Measurements from ENCODE around the gene FANK1. TPM values are rescaled to one million over a fixed set of nuclear protein-coding genes. Genes with fewer than 3 reads are reported as not detected.
"Not testable (repeated sequence)": the region's sequence is repeated elsewhere in the genome, so short reads cannot be mapped to it uniquely, and the experiment has no call there.

FANK1 gene
- total RNA-seq, 2 experiments from 2014 or later = 0.25 TPM; not detected in 1

GRCh38 chr10:125911145-125911544 is 14.8 kb downstream of the FANK1 start:
- no peak overlapping the region for H3K4me3 ChIP-seq (ENCODE audit: low read length)
- no peak for ATAC-seq (ENCODE audit: poor library complexity)
- intact Hi-C loops (cut with DNase I, micrococcal nuclease) = no loop called here
- Mint-ChIP-seq H3K4me1 (ENCODE audit: low read depth) (no peaks in the 10 kb centered on the region), H3K9me3 (no peaks in the 10 kb centered on the region), H3K4me3 (no peak overlapping the region), H3K27me3 (peaks cover 13% of the 10 kb centered on the region), H3K36me3 (ENCODE audit: low read depth) (no peaks in the 10 kb centered on the region), H3K27ac (no peak overlapping the region)
- no peaks in the 10 kb centered on the region for H3K9me3 ChIP-seq (ENCODE audit: control insufficient read depth in 1 of 2, insufficient read depth in 1 of 2, low read length in 2 of 2)
- H3K27ac ChIP-seq (ENCODE audit: low read depth in 1 of 2, low read length in 2 of 2) = no peak overlapping the region
- TF ChIP-seq, protein P1, sequence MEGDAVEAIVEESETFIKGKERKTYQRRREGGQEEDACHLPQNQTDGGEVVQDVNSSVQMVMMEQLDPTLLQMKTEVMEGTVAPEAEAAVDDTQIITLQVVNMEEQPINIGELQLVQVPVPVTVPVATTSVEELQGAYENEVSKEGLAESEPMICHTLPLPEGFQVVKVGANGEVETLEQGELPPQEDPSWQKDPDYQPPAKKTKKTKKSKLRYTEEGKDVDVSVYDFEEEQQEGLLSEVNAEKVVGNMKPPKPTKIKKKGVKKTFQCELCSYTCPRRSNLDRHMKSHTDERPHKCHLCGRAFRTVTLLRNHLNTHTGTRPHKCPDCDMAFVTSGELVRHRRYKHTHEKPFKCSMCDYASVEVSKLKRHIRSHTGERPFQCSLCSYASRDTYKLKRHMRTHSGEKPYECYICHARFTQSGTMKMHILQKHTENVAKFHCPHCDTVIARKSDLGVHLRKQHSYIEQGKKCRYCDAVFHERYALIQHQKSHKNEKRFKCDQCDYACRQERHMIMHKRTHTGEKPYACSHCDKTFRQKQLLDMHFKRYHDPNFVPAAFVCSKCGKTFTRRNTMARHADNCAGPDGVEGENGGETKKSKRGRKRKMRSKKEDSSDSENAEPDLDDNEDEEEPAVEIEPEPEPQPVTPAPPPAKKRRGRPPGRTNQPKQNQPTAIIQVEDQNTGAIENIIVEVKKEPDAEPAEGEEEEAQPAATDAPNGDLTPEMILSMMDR (IDR thresholded peaks at IDR 0.05) = no peak
- H3K27me3 ChIP-seq (ENCODE audit: control insufficient read depth in 1 of 2, insufficient read depth in 2 of 2, low read length in 2 of 2) = no peaks in the 10 kb centered on the region
- H3K36me3 ChIP-seq (ENCODE audit: insufficient read depth, low read length) = no peaks in the 10 kb centered on the region
- DNase-seq = no peak
- ChIA-PET CTCF (no interaction called here), POLR2A (no interaction called here)
- no peaks in the 10 kb centered on the region for H3K4me1 ChIP-seq (ENCODE audit: insufficient read depth, low read length)

GRCh38 chr10:125911990-125912389 is 15.6 kb downstream of the FANK1 start:
- no peak overlapping the region for H3K27ac Mint-ChIP-seq
- H3K4me3 Mint-ChIP-seq = no peak overlapping the region
- ATAC-seq (ENCODE audit: poor library complexity) = no peak

GRCh38 chr10:125913277-125913676 is 16.9 kb downstream of the FANK1 start:
- H3K36me3 ChIP-seq (ENCODE audit: insufficient read depth, low read length); POLR2A ChIA-PET; H3K36me3 Mint-ChIP-seq (ENCODE audit: low read depth); H3K27ac ChIP-seq (ENCODE audit: low read depth in 1 of 2, low read length in 2 of 2); H3K4me1 ChIP-seq (ENCODE audit: insufficient read depth, low read length); CTCF ChIA-PET; H3K27me3 ChIP-seq (ENCODE audit: control insufficient read depth in 1 of 2, insufficient read depth in 2 of 2, low read length in 2 of 2); intact Hi-C loops (cut with DNase I, micrococcal nuclease); H3K9me3 ChIP-seq (ENCODE audit: control insufficient read depth in 1 of 2, insufficient read depth in 1 of 2, low read length in 2 of 2); H3K4me3 ChIP-seq (ENCODE audit: low read length); H3K4me1 Mint-ChIP-seq (ENCODE audit: low read depth); H3K4me3 Mint-ChIP-seq; H3K9me3 Mint-ChIP-seq; ATAC-seq (ENCODE audit: poor library complexity); DNase-seq; H3K27ac Mint-ChIP-seq: not testable (repeated sequence)
- H3K27me3 Mint-ChIP-seq = peaks cover 17% of the 10 kb centered on the region

More at GRCh38 chr10:125911990-125912389, 15.6 kb downstream of the FANK1 start:
- ChIA-PET CTCF (no interaction called here), POLR2A (no interaction called here)
- Mint-ChIP-seq H3K36me3 (ENCODE audit: low read depth) (no peaks in the 10 kb centered on the region), H3K27me3 (peaks cover 16% of the 10 kb centered on the region), H3K4me1 (ENCODE audit: low read depth) (no peaks in the 10 kb centered on the region), H3K9me3 (no peaks in the 10 kb centered on the region)
- Histone ChIP-seq H3K27me3 (ENCODE audit: control insufficient read depth in 1 of 2, insufficient read depth in 2 of 2, low read length in 2 of 2) (no peaks in the 10 kb centered on the region), H3K27ac (ENCODE audit: low read depth in 1 of 2, low read length in 2 of 2) (no peak overlapping the region), H3K36me3 (ENCODE audit: insufficient read depth, low read length) (no peaks in the 10 kb centered on the region), H3K4me3 (ENCODE audit: low read length) (no peak overlapping the region), H3K9me3 (ENCODE audit: control insufficient read depth in 1 of 2, insufficient read depth in 1 of 2, low read length in 2 of 2) (no peaks in the 10 kb centered on the region), H3K4me1 (ENCODE audit: insufficient read depth, low read length) (no peaks in the 10 kb centered on the region)
- DNase-seq = no peak
- TF ChIP-seq, protein P1 (IDR thresholded peaks at IDR 0.05) = no peak
- intact Hi-C loops (cut with DNase I, micrococcal nuclease) = no loop called here

GRCh38 chr10:125916977-125917376 is 20.6 kb downstream of the FANK1 start:
- DNase-seq (no peak), ATAC-seq (ENCODE audit: poor library complexity) (no peak)
- H3K27ac ChIP-seq (ENCODE audit: low read depth in 1 of 2, low read length in 2 of 2) = no peak overlapping the region
- Mint-ChIP-seq H3K9me3 (no peaks in the 10 kb centered on the region), H3K27me3 (peaks cover 13% of the 10 kb centered on the region), H3K4me3 (no peak overlapping the region), H3K36me3 (ENCODE audit: low read depth) (no peaks in the 10 kb centered on the region), H3K27ac (no peak overlapping the region), H3K4me1 (ENCODE audit: low read depth) (no peaks in the 10 kb centered on the region)
- H3K36me3 ChIP-seq (ENCODE audit: insufficient read depth, low read length) = no peaks in the 10 kb centered on the region
- no peak overlapping the region for H3K4me3 ChIP-seq (ENCODE audit: low read length)
- H3K27me3 ChIP-seq (ENCODE audit: control insufficient read depth in 1 of 2, insufficient read depth in 2 of 2, low read length in 2 of 2) = no peaks in the 10 kb centered on the region
- intact Hi-C loops (cut with DNase I, micrococcal nuclease) = no loop called here
- TF ChIP-seq, protein P1 (IDR thresholded peaks at IDR 0.05) = no peak
- POLR2A ChIA-PET = no interaction called here
- no peaks in the 10 kb centered on the region for H3K9me3 ChIP-seq (ENCODE audit: control insufficient read depth in 1 of 2, insufficient read depth in 1 of 2, low read length in 2 of 2)
- no peaks in the 10 kb centered on the region for H3K4me1 ChIP-seq (ENCODE audit: insufficient read depth, low read length)
- CTCF ChIA-PET = no interaction called here

DNA sequence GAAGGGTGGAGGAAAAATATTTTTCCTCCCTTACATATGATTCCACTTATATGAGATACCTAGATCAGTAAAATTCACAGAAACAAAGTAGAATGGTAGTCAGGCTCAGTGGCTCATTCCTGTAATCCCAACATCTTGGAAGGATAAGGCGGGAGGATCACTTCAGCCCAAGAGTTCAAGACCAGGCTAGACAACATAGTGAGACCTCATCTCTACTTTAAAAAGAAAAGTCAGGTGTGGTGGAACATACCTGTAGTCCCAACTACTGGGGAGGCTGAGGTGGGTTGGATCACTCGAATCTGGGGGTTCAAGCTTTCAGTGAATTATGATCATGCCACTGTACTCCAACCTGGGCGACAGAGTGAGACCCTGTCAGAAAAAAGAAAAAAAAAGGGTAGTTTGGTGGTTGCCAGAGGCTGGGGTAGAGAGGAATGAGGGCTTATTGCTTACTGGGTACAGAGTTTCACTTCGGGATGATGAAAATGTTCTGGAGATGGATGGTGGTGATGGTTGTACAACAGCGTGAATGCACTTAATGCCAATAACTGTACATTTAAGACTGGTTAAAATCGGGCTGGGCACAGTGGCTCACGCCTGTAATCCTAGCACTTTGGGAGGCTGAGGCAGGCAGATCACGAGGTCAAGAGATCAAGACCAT is 21.5 kb downstream of the FANK1 start:
- H3K36me3 ChIP-seq (ENCODE audit: insufficient read depth, low read length); H3K9me3 ChIP-seq (ENCODE audit: control insufficient read depth in 1 of 2, insufficient read depth in 1 of 2, low read length in 2 of 2); H3K4me3 Mint-ChIP-seq; H3K36me3 Mint-ChIP-seq (ENCODE audit: low read depth); DNase-seq; ATAC-seq (ENCODE audit: poor library complexity); intact Hi-C loops (cut with DNase I, micrococcal nuclease); H3K4me1 ChIP-seq (ENCODE audit: insufficient read depth, low read length); H3K27me3 ChIP-seq (ENCODE audit: control insufficient read depth in 1 of 2, insufficient read depth in 2 of 2, low read length in 2 of 2); H3K27ac ChIP-seq (ENCODE audit: low read depth in 1 of 2, low read length in 2 of 2); POLR2A ChIA-PET; H3K27ac Mint-ChIP-seq; H3K4me3 ChIP-seq (ENCODE audit: low read length); H3K9me3 Mint-ChIP-seq; CTCF ChIA-PET; H3K4me1 Mint-ChIP-seq (ENCODE audit: low read depth): not testable (repeated sequence)
- peaks cover 12% of the 10 kb centered on the region for H3K27me3 Mint-ChIP-seq
